ENCODE results near the gene FOXA1. TPM values are rescaled to one million over a fixed set of nuclear protein-coding genes. Genes with fewer than 3 reads are reported as not detected.
"Not testable (repeated sequence)": the region's sequence is repeated elsewhere in the genome, so short reads cannot be mapped to it uniquely, and the experiment has no call there.

FOXA1 gene
- total RNA-seq, 1 experiment from 2014 or later = 4.3 TPM

- ChIA-PET CTCF (no interaction called here), POLR2A (ENCODE audit: low non-redundant PET) (no interaction called here)
- no peaks in the 10 kb centered on the region for H3K4me1 ChIP-seq (ENCODE audit: insufficient read depth, low read length, poor library complexity, severe bottlenecking)
- intact Hi-C loops (cut with micrococcal nuclease; ENCODE audit: unreplicated experiment) = no loop called here
- DNase-seq (ENCODE audit: low spot score) = no peak
- TF ChIP-seq CTCF (conservative IDR thresholded peaks at IDR 0.05; ENCODE audit: low read depth, low read length) (no peak), EZH2 (IDR thresholded peaks at IDR 0.05; ENCODE audit: borderline replicate concordance, low read depth, low read length, poor library complexity, severe bottlenecking) (no peak)
- no peak overlapping the region for H3K27ac ChIP-seq (ENCODE audit: low read depth, low read length, poor library complexity, severe bottlenecking)
- no TSS peak for BruUV-seq (replicated peaks)
- no peaks in the 10 kb centered on the region for H3K27me3 ChIP-seq (replicated peaks; ENCODE audit: insufficient read depth, low read depth, low read length, poor library complexity)
- H3K9me3 ChIP-seq (ENCODE audit: low read depth, low read length, poor library complexity, severe bottlenecking) = no peaks in the 10 kb centered on the region
- H3K4me3 ChIP-seq (ENCODE audit: low read depth, low read length, poor library complexity, severe bottlenecking) = no peak overlapping the region
- no peaks in the 10 kb centered on the region for H3K36me3 ChIP-seq (ENCODE audit: insufficient read depth, low read length, poor library complexity, severe bottlenecking)
Observed at GRCh38 chr14:37563189-37563588, 31.9 kb downstream of the FOXA1 start.

DNA sequence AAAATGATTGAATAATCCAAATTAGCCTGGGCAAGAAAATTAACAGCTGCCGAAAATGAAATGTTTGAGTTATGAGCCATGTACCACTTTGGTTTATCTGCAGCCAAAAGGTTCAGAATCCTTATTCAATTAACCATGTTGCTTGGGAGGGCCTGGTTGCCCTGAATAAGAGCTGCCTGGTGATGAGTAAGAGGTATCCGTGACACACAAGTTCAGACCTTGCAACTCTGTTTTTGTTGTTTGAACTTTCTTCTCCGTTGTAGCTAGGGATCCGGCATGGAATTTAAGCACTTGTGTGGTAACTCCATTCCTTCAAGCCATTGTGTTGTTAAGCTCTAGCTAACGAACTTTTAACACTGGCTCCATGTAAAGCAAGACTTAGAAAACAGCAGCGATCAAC, 35.7 kb downstream of the FOXA1 start:
- TF ChIP-seq EZH2 (IDR thresholded peaks at IDR 0.05; ENCODE audit: borderline replicate concordance, low read depth, low read length, poor library complexity, severe bottlenecking) (no peak), CTCF (conservative IDR thresholded peaks at IDR 0.05; ENCODE audit: low read depth, low read length) (no peak)
- Histone ChIP-seq H3K36me3 (ENCODE audit: insufficient read depth, low read length, poor library complexity, severe bottlenecking) (no peaks in the 10 kb centered on the region), H3K4me3 (ENCODE audit: low read depth, low read length, poor library complexity, severe bottlenecking) (no peak overlapping the region), H3K4me1 (ENCODE audit: insufficient read depth, low read length, poor library complexity, severe bottlenecking) (no peaks in the 10 kb centered on the region), H3K9me3 (ENCODE audit: low read depth, low read length, poor library complexity, severe bottlenecking) (no peaks in the 10 kb centered on the region), H3K27me3 (replicated peaks; ENCODE audit: insufficient read depth, low read depth, low read length, poor library complexity) (no peaks in the 10 kb centered on the region), H3K27ac (ENCODE audit: low read depth, low read length, poor library complexity, severe bottlenecking) (no peak overlapping the region)
- ChIA-PET CTCF (no interaction called here), POLR2A (ENCODE audit: low non-redundant PET) (no interaction called here)
- BruUV-seq (replicated peaks) = no TSS peak
- intact Hi-C loops (cut with micrococcal nuclease; ENCODE audit: unreplicated experiment) = no loop called here
- no peak for DNase-seq (ENCODE audit: low spot score)

- H3K4me1 ChIP-seq (ENCODE audit: insufficient read depth, low read length, poor library complexity, severe bottlenecking) = no peaks in the 10 kb centered on the region
- CTCF ChIA-PET = no interaction called here
- BruUV-seq (replicated peaks) = no TSS peak
- no peaks in the 10 kb centered on the region for H3K27me3 ChIP-seq (replicated peaks; ENCODE audit: insufficient read depth, low read depth, low read length, poor library complexity)
- TF ChIP-seq EZH2 (IDR thresholded peaks at IDR 0.05; ENCODE audit: borderline replicate concordance, low read depth, low read length, poor library complexity, severe bottlenecking) (no peak), CTCF (conservative IDR thresholded peaks at IDR 0.05; ENCODE audit: low read depth, low read length) (no peak)
- no peaks in the 10 kb centered on the region for H3K36me3 ChIP-seq (ENCODE audit: insufficient read depth, low read length, poor library complexity, severe bottlenecking)
- DNase-seq (ENCODE audit: low spot score) = no peak
- intact Hi-C loops (cut with micrococcal nuclease; ENCODE audit: unreplicated experiment) = no loop called here
- H3K9me3 ChIP-seq (ENCODE audit: low read depth, low read length, poor library complexity, severe bottlenecking) = no peaks in the 10 kb centered on the region
- H3K4me3 ChIP-seq (ENCODE audit: low read depth, low read length, poor library complexity, severe bottlenecking) = no peak overlapping the region
- POLR2A ChIA-PET (ENCODE audit: low non-redundant PET) = no interaction called here
- no peak overlapping the region for H3K27ac ChIP-seq (ENCODE audit: low read depth, low read length, poor library complexity, severe bottlenecking)
Observed at GRCh38 chr14:37558740-37559139, 36.3 kb downstream of the FOXA1 start.

GRCh38 chr14:37555596-37555995, 39.5 kb downstream of the FOXA1 start:
- H3K4me3 ChIP-seq (ENCODE audit: low read depth, low read length, poor library complexity, severe bottlenecking); H3K36me3 ChIP-seq (ENCODE audit: insufficient read depth, low read length, poor library complexity, severe bottlenecking); H3K4me1 ChIP-seq (ENCODE audit: insufficient read depth, low read length, poor library complexity, severe bottlenecking); BruUV-seq (replicated peaks); CTCF ChIA-PET; H3K9me3 ChIP-seq (ENCODE audit: low read depth, low read length, poor library complexity, severe bottlenecking); H3K27ac ChIP-seq (ENCODE audit: low read depth, low read length, poor library complexity, severe bottlenecking); DNase-seq (ENCODE audit: low spot score); intact Hi-C loops (cut with micrococcal nuclease; ENCODE audit: unreplicated experiment); POLR2A ChIA-PET (ENCODE audit: low non-redundant PET); H3K27me3 ChIP-seq (replicated peaks; ENCODE audit: insufficient read depth, low read depth, low read length, poor library complexity): not testable (repeated sequence)

Measured in A673 (cell line).